K562 treated with DMSO at 1 percent for 24 hours (cell line): ENCODE results near the gene SLC8A2. TPM values are rescaled to one million over a fixed set of nuclear protein-coding genes. Genes with fewer than 3 reads are reported as not detected.

Experiments used
- total RNA-seq: library from RNA; unstranded; fragments of 300-600 nt; gene quantifications from 2 replicates; pipeline ENCODE4 v1.2.3, GENCODE V29; 2022; ENCODE audit warnings: low read depth; ENCODE audit not compliant: insufficient read depth

Gene SLC8A2
- 0.71 and 1.3 TPM in 2 replicates for total RNA-seq

GRCh38 chr19:47471733-47472457 lies at the start of gene SLC8A2:
Gene SLC8A2, minus strand, starts transcription at chr19:47471893. Its CDS starts 5,490 bp downstream, at chr19:47466403.

GRCh38 chr19:47514869-47515588 lies 43.3 kb upstream of the SLC8A2 start, which contains the start of gene NAPA:
Gene NAPA, minus strand, starts transcription at chr19:47515063. Its CDS starts 123 bp downstream, at chr19:47514940.

GRCh38 chr19:47483800-47484690 lies 12.4 kb upstream of the SLC8A2 start, which contains the start of gene KPTN:
Gene KPTN, minus strand, starts transcription at chr19:47484219. Its CDS starts 59 bp downstream, at chr19:47484160.

GRCh38 chr19:47419030-47419783 lies 52.5 kb downstream of the SLC8A2 start, which contains the start of gene MEIS3:
Gene MEIS3, minus strand, starts transcription at chr19:47419527. Its CDS starts 446 bp downstream, at chr19:47419081.

Other genes starting within 250 kb of the SLC8A2 start
- gene BBC3, start 240.7 kb downstream of the SLC8A2 start, total RNA-seq, result 61.1 and 68.9 TPM in 2 replicates
- 25.0 and 30.2 TPM in 2 replicates for gene CCDC9, start 215.4 kb downstream of the SLC8A2 start, total RNA-seq
- gene INAFM1, start 197.0 kb downstream of the SLC8A2 start, total RNA-seq, result 34.3 and 43.4 TPM in 2 replicates
- 0.80 and 2.4 TPM in 2 replicates for gene C5AR1, start 162.0 kb downstream of the SLC8A2 start, total RNA-seq
- 0.14 and 0.22 TPM in 2 replicates for gene C5AR2, start 139.7 kb downstream of the SLC8A2 start, total RNA-seq
- gene DHX34, start 122.6 kb downstream of the SLC8A2 start, total RNA-seq, result 22.4 and 23.0 TPM in 2 replicates
- gene MEIS3, start 52.4 kb downstream of the SLC8A2 start, total RNA-seq, result 8.9 and 9.3 TPM in 2 replicates
- 10.7 and 11.6 TPM in 2 replicates for gene KPTN, start 12.3 kb upstream of the SLC8A2 start, total RNA-seq
- 137 and 139 TPM in 2 replicates for gene NAPA, start 43.2 kb upstream of the SLC8A2 start, total RNA-seq
- 0.31 and 0.42 TPM in 2 replicates for gene ZNF541, start 101.3 kb upstream of the SLC8A2 start, total RNA-seq
- 10.7 TPM in 2 replicates for gene BICRA, start 137.2 kb upstream of the SLC8A2 start, total RNA-seq
- gene EHD2, start 241.5 kb upstream of the SLC8A2 start, total RNA-seq, result 51.1 and 52.3 TPM in 2 replicates